ENCODE results near the gene NCAM2.
"Not testable (repeated sequence)": the region's sequence is repeated elsewhere in the genome, so short reads cannot be mapped to it uniquely, and the experiment has no call there.

The NCAM2 gene

GRCh38 chr21:21345296-21345695 is 347.1 kb downstream of the NCAM2 start:
- no peak for DNase-seq

GRCh38 chr21:21345872-21346271 is 347.7 kb downstream of the NCAM2 start:
- DNase-seq, result no peak

DNA sequence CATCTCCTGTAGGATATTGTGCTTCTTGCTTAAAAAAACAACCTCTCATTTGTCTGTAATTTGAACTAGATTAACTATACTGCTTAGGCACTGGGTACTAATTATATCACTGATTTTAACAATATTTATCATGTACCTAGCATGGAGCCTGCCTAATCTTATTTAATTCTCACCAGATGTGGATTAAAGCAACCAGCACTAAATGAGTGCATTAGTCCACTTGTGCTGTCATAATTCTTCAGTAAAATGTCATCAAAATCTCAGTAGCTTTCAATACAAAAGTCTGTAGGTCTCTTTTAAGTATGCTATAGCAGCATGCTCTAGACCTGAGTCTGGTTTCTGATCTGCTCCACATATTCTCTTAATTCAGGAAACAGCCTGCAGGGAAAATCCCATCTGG is 368.1 kb downstream of the NCAM2 start:
- no peak for DNase-seq

GRCh38 chr21:21367583-21367982 is 369.4 kb downstream of the NCAM2 start:
- no peak for DNase-seq

DNA sequence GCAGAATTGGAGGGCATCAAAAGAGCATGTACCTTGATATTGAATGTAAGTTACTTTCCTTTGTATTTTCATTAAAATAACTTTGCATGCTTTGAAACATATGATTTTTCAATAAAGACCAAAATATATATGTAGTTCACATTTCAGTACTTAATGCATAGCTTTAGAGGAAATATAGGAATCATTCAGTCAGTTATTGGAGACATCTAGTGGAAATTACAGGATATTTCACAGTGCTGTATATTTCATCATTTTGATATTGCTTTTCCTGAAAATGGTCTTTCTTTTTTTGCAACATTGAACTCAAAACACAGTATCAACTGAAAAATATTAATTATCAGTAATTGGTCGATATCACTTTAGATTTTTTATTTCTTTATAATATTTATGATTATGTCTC is 375.8 kb downstream of the NCAM2 start:
- no peak for DNase-seq

GRCh38 chr21:21383126-21383525 is 384.9 kb downstream of the NCAM2 start:
- no peak for DNase-seq

- no peak for DNase-seq
These were observed 386.8 kb downstream of the NCAM2 start for GRCh38 chr21:21384977-21385376.

DNA sequence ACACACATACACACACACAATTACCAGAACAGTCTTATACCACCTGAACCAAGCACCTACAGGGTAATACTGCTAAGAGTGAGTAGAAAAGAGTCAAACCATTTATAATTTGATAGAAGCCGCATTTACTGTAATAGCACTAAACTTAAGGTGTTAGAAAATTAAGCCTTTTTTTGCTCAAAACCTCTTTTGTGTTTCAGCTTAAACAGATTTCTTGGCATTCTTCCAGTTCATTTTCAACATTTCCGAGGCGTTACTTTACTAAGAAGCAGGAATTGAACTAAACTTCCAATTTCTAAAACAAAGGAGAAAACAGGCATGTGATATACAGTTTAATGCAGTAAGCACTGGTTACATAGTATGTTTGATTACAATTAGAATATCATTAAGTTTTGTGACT is 387.2 kb downstream of the NCAM2 start:
- no peak for DNase-seq

- no peak for DNase-seq
These were observed 389.7 kb downstream of the NCAM2 start for GRCh38 chr21:21387916-21388315.

GRCh38 chr21:21394064-21394463 is 395.9 kb downstream of the NCAM2 start:
- no peak for DNase-seq

DNA sequence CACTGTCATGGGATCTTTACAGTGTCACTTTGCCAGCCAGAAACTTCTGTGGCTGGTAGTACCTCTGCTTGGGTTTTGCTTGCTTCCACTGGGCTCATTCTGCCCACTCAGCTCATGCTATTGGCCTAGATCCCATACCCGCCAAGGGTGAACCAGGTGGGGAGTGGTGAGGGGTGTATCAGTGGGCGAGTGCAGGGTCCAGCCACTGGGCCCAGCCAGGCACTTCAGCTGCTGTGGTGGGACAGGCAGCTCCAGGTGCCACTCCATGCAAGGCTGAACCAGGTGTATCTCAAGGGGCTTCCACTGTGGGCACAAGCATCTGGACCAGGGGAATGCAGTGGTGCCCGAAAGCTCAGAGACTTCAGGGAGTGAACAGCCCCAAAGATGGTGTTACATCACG is 398.2 kb downstream of the NCAM2 start:
- no peak for DNase-seq

- DNase-seq, result no peak
These were observed 399.3 kb downstream of the NCAM2 start for GRCh38 chr21:21397464-21397863.

DNA sequence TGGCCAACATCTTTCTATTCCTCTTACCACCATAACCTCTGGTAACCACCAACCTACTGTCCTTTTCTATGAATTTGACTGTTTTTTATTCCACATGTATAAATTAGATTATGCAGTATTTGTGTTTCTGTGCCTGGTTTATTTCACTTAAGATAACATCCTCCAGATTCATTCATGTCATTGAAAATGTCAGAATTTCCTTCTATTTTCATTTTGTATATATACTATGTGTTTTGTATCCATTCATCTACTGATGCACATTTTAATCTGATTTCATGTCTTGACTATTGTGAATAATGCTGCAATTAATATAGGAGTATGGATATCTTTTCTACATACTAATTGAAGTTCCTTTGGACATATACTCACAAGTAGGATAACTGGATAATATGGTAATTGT is 403.2 kb downstream of the NCAM2 start:
- no peak for DNase-seq

DNA sequence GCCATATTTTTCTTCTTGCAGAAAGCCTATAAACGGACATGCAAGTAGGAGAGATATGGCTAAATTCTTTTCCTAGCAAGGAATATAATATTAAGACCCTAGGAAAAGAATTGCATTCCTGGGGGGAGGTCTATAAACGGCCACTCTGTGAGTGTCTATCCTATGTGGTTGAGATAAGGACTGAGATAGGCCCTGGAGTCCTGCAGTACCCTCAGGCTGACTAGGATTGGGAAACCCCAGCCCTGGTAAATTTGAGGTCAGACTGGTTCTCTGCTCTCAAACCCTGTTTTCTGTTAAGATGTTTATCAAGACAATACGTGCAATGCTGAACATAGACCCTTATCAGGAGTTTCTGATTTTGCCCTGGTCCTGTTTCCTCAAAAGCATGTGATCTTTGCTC is 404.0 kb downstream of the NCAM2 start:
- not testable (repeated sequence) for DNase-seq

DNA sequence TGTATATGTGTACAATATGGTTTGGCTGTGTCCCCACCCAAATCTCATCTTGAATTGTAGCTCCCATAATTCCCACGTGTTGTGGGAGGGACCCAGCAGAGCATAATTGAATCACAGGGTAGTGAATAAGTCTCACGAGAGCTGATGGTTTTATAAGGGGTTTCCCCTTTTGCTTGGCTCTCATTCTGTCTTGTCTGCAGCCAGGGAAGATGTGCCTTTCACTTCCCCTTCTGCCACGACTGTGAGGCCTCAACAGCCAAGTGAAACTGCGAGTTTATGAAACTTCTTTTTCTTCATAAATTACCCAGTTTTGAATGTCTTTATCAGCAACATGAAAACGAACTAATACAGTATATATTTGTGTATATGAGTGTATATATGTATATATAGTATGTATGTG is 406.1 kb downstream of the NCAM2 start:
- DNase-seq, result not testable (repeated sequence)

DNA sequence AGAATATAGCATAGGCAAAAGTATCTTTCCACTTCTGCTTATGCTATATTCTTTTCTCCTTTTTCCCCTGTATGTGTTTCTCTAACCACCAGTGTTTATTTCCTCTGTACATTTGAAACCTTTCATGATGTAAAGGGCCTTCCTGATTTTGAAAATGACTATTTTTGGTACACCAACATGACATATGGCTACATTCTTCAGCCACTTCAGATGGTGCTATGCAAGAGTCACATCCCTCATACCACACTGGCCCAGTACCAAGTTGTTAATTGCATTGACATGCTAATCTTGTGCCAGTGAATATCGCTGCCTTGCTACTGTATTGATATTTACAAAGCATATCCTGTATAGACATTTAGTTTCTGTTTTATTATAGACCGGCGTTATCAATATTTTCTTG is 408.7 kb downstream of the NCAM2 start:
- no peak for DNase-seq

DNA sequence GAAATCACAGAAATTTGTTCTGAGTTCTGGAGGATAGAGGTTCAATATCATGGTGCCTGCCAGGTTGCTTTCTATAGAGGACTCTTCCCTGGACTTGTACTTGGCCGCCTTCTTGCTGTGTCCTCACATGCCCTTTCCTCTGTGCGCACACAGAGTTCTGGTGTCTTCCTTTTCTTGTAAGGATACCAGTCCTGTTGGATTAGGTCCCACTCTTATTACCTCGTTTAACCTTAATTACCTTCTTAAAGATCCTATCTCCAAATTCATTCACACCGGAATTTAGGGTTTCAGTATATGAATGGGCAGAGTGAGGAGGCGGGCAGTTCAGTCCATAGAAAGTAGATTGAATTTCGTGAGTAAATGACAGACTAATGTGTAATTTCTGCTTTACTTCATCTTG is 413.9 kb downstream of the NCAM2 start:
- no peak for DNase-seq

- peak; percentile 33 for DNase-seq
These were observed 417.5 kb downstream of the NCAM2 start for GRCh38 chr21:21415741-21416140.

DNA sequence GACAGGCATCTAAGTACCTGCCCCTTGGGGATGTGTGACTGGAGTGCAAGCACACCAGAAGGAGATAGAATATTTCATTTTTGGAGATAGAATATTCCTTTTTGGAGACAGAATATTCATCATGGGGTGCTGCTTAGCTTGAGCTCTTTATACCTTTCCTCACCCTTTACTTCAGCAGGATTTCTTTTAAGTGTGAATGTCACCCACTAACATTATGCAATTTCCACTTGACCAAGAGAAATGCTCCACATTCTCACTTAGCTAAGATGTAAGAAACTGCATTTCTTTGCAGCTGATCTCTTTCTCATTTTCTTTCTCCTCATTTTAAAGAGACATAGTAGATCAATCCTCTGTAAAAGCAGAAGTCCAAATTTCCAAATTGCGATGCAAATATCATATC is 436.7 kb downstream of the NCAM2 start:
- DNase-seq, result no peak

DNA sequence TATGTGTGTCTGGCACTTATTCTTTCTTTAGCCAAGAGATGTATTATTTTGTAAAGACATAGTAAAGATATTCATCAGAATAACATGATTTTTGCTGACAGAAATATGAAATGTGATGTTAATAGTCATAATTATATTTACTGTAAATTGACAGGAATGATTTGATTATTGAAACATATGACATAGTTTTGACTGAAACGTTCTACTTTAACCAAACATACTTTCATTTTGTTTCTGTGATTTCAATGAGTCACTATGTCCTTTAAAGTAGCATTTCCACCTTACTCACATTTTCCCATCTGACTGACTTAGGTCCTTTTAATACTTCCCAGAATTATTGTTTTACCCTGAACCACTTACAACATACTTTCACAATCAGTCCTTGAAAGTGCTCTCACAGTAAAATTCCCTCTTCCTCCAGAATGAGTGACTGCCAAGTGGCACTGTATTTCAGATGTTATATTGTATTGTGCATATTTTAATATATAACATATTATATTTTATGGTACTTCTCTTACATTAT is 437.9 kb downstream of the NCAM2 start:
- DNase-seq, result no peak

DNA sequence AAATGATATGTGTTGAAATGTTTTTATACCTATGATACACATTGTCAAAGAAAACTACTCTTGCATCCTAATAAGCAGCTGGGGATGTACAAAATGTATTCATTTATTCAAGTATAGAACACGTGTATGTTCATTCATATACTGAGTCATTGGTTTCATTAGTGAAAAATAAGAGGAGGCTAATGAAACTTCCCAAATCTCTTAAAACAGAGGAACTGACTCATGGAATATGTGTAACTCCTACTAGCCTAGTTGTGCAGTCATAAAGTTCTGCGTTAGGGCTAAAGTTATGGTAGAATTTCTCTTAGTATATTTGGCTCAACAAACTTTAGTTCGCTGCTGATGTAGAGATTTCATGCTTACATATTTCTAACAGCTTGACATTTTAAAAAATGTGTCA is 441.6 kb downstream of the NCAM2 start:
- DNase-seq, result no peak

- no peak for DNase-seq
These were observed 458.9 kb downstream of the NCAM2 start for GRCh38 chr21:21457077-21457476.

DNA sequence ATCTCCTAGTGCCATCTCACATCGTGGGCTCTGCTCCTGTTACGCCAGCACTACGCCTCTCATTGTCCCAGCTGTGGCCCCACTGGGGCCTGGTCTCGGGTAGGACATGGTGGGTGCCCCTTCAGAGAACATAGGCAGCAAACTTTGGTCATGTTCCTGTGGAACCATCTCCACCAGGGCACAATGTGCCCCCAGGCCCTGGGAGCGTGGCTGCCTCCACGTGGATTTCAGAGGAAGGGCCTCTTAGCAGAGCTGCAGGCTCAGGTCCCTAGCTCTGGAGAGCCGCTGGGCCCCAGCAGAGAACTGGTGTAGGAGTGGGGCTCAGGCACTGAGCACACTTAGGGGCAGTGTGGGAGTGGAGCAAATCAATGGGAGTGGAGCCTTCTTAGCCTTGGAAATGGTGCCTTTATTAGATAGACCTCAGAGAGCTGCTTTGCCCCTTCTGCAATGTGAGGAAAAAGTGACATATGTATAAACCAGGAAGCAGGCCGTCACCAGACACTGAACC is 460.0 kb downstream of the NCAM2 start:
- no peak for DNase-seq

DNA sequence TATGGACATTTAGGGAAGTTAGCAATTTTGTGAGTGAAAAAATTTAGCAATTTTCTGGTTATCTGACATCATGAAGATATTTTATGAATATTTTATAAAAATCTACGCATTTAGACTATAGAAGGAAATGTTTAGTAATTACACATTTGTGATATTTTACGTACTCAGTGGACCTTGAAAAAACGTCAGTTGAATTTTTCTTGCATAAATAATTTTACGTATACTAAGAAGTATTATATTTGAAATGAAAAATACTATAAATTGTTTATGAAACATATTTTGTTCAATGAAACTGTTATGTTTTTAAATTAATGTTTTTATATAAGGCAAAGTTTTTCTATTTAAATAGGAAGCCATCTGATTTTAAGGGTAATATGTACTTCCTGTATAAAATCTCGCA is 462.8 kb downstream of the NCAM2 start:
- no peak for DNase-seq

GRCh38 chr21:21463456-21463855 is 465.2 kb downstream of the NCAM2 start:
- no peak for DNase-seq

- DNase-seq, result no peak
These were observed 466.5 kb downstream of the NCAM2 start for GRCh38 chr21:21464684-21465083.

Measured in NCI-H226 (cell line).